ENCODE data around the gene TLCD3B.

TLCD3B gene

GRCh38 chr16:30046588-30046987 lies 15.5 kb upstream of the TLCD3B start:
- TF ChIP-seq MAX (IDR thresholded peaks at IDR 0.05) (no peak), FOXM1 (IDR thresholded peaks at IDR 0.05; ENCODE audit: borderline replicate concordance, low read depth) (no peak), NFIC (IDR thresholded peaks at IDR 0.05) (no peak), RAD21 (IDR thresholded peaks at IDR 0.05; ENCODE audit: low read depth) (no peak), USF1 (IDR thresholded peaks at IDR 0.05) (no peak), TCF12 (IDR thresholded peaks at IDR 0.05; ENCODE audit: low read depth) (no peak), YY1 (IDR thresholded peaks at IDR 0.05; ENCODE audit: low read depth) (no peak), EGR1 (IDR thresholded peaks at IDR 0.05) (no peak), EP300 (IDR thresholded peaks at IDR 0.05; ENCODE audit: borderline replicate concordance) (no peak), REST (IDR thresholded peaks at IDR 0.05; ENCODE audit: low read depth) (no peak), TEAD4 (IDR thresholded peaks at IDR 0.05) (no peak), CREB1 (IDR thresholded peaks at IDR 0.05; ENCODE audit: low read depth) (no peak), CEBPB (IDR thresholded peaks at IDR 0.05) (no peak), ZBTB7A (IDR thresholded peaks at IDR 0.05; ENCODE audit: low read depth) (no peak)

GRCh38 chr16:30046178-30046577 lies 15.1 kb upstream of the TLCD3B start:
- TF ChIP-seq CEBPB (IDR thresholded peaks at IDR 0.05) (no peak), YY1 (IDR thresholded peaks at IDR 0.05; ENCODE audit: low read depth) (no peak), NFIC (IDR thresholded peaks at IDR 0.05) (no peak), MAX (IDR thresholded peaks at IDR 0.05) (no peak), EP300 (IDR thresholded peaks at IDR 0.05; ENCODE audit: borderline replicate concordance) (no peak), CREB1 (IDR thresholded peaks at IDR 0.05; ENCODE audit: low read depth) (no peak), TAF1 (IDR thresholded peaks at IDR 0.05; ENCODE audit: low read depth) (no peak)

GRCh38 chr16:30041841-30042240 lies 10.8 kb upstream of the TLCD3B start:
- TF ChIP-seq RAD21 (IDR thresholded peaks at IDR 0.05; ENCODE audit: low read depth): peak; percentile 49
- TF ChIP-seq TCF12 (IDR thresholded peaks at IDR 0.05; ENCODE audit: low read depth): no peak

- TF ChIP-seq TAF1 (IDR thresholded peaks at IDR 0.05; ENCODE audit: low read depth) (no peak), ZBTB7A (IDR thresholded peaks at IDR 0.05; ENCODE audit: low read depth) (no peak), REST (IDR thresholded peaks at IDR 0.05; ENCODE audit: low read depth) (no peak), TCF12 (IDR thresholded peaks at IDR 0.05; ENCODE audit: low read depth) (no peak), CREB1 (IDR thresholded peaks at IDR 0.05; ENCODE audit: low read depth) (no peak), EP300 (IDR thresholded peaks at IDR 0.05; ENCODE audit: borderline replicate concordance) (no peak), FOXM1 (IDR thresholded peaks at IDR 0.05; ENCODE audit: borderline replicate concordance, low read depth) (no peak), EGR1 (IDR thresholded peaks at IDR 0.05) (no peak), USF1 (IDR thresholded peaks at IDR 0.05) (no peak), NFIC (IDR thresholded peaks at IDR 0.05) (no peak), YY1 (IDR thresholded peaks at IDR 0.05; ENCODE audit: low read depth) (no peak), CEBPB (IDR thresholded peaks at IDR 0.05) (no peak), TEAD4 (IDR thresholded peaks at IDR 0.05) (no peak), MAX (IDR thresholded peaks at IDR 0.05) (no peak), RAD21 (IDR thresholded peaks at IDR 0.05; ENCODE audit: low read depth) (no peak)
Observed at GRCh38 chr16:30040221-30040620, 9.2 kb upstream of the TLCD3B start.

- TF ChIP-seq TCF12 (IDR thresholded peaks at IDR 0.05; ENCODE audit: low read depth): no peak
- TF ChIP-seq TEAD4 (IDR thresholded peaks at IDR 0.05): no peak
Observed at GRCh38 chr16:30033270-30033669, 2.2 kb upstream of the TLCD3B start.

GRCh38 chr16:30032083-30032819 lies 1.2 kb upstream of the TLCD3B start:
- TF ChIP-seq RAD21 (IDR thresholded peaks at IDR 0.05; ENCODE audit: low read depth) (peak; percentile 91), REST (IDR thresholded peaks at IDR 0.05; ENCODE audit: low read depth) (peak; percentile 11; the same call in 1 of the 2 replicates), TAF1 (IDR thresholded peaks at IDR 0.05; ENCODE audit: low read depth) (no peak)
